Gastroesophageal sphincter (tissue), 3 donors: ENCODE measurements around the gene CBLL2.

Experiments
- CTCF ChIP-seq, 4 experiments: fragments of 200-600 bp in 2 of 4; fragments of 450-650 bp in 2 of 4; sonication (generic) in 1 of 4; IDR thresholded peaks; one replicate each; pipeline ENCODE4 v1.5.1; 2017 to 2019; ENCODE audit warnings: antibody characterized with exemption in 4 of 4, mild to moderate bottlenecking in 2 of 4, moderate library complexity in 2 of 4
- EP300 ChIP-seq: sonication (generic); formaldehyde crosslinking; IDR thresholded peaks from one replicate; pipeline ENCODE4 v1.6.1; 2017; ENCODE audit warnings: antibody characterized with exemption, mild to moderate bottlenecking
- POLR2AphosphoS5 ChIP-seq: sonication (generic); formaldehyde crosslinking; IDR thresholded peaks from one replicate; pipeline ENCODE4 v1.6.1; 2017; ENCODE audit warnings: antibody characterized with exemption

- TF ChIP-seq CTCF (IDR thresholded peaks at IDR 0.05) (no peak), EP300 (no peak), POLR2AphosphoS5 (no peak)
These were observed 26.1 kb upstream of the CBLL2 start for GRCh38 chrX:22246620-22247019.
